NCI-H1105 (cell line): ENCODE data around the gene SPOCK3.
A peak's percentile ranks its signal among the peaks of the same experiment; 100 is the strongest.
"Not testable (repeated sequence)": the region's sequence is repeated elsewhere in the genome, so short reads cannot be mapped to it uniquely, and the experiment has no call there.

Experiments
- DNase-seq: peaks from one replicate; lab custom pipeline; 2025; lab: John Stamatoyannopoulos, UW

SPOCK3 gene

DNA sequence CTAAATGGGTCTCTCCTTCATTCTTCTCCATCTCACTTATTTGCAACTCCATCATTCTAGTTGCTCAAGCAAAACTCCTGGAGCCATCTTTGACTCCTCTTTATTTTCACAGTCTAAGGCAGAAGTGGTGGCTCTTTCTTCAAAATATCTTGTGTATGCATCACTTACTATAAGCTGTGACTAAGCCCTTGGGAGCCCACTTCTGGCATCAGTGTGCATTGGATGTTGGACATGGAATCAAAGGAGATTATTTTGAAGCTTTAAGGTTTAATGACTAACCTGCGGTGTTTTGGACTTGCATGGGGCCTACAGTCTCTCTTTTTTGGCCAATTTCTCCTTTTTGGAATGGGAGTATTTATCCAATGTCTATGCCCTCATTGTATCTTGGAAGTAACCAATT lies 276.8 kb downstream of the SPOCK3 start:
- DNase-seq = no peak

DNA sequence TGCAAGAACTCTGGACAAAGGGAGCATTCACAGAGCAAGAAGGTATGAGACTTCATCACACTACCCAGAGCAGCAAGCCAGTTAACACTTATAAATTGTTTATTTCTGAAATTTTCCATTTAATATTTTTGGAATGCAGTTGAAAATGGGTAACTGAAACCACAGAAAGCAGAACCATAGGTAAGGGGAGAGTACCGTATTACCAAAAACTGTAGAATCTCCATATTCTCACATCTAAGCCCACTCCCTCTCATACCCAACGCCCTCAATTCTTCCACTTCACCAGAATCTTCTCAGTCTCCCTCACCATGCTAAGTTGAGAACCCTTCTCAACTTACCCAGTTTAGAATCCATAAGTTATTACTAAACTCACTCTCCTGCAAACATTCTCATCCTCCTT lies 277.8 kb downstream of the SPOCK3 start:
- no peak for DNase-seq

DNA sequence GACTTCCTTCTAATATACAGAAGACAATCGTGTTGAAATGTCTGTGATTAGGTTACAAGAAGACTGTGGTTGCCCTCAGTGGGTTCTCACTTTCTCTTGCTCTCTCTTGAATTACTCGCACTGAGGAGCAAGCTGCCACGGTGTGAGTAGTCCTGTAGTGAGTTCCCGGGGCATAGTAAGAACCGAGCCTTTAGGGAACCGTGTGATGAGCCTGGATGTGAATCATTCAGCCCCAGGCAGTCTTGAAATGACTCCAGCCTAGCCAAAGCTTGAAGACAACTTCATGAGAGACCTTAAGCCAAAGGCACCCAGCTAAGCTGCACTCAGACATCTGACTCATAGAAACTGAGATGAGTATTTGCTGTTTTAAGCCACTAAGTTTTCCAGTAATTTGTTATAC lies 292.7 kb downstream of the SPOCK3 start:
- no peak for DNase-seq

DNA sequence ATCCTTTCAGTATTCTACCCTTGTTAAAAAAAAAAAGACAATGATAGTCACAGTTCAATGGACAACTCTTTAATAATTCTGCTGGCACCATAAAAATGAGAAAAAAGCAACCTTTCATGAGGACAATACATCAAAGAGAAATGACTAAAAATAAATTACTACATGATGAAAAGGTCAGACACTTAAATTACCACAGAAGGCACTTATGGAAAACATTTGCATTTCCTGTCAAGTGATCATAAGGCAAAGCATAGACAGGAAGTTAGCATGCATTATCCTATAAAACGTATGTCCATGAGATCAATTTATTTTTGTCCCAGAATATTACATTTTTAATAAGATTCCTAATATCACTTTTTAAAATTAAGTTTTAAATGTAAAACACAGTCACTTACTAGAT lies 303.8 kb downstream of the SPOCK3 start:
- no peak for DNase-seq

DNA sequence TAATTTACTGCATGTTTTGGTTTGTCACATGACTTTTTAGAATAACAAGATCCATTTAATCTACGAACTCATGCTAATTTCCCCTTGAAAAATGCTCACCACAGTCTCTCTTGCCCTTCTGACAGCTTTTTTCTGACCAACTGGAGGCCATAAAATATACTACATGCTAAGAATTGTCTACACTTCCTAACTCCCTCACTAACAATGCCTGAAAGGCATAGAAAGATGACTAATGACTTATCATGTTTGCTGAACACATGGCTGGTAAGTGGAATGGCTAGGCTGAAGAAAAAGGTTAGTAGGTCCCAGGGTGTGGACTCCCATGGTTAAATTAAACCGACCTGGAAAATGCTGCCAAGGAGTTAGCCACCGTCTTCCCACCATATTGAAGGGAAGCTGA lies 309.9 kb downstream of the SPOCK3 start:
- DNase-seq = no peak

DNA sequence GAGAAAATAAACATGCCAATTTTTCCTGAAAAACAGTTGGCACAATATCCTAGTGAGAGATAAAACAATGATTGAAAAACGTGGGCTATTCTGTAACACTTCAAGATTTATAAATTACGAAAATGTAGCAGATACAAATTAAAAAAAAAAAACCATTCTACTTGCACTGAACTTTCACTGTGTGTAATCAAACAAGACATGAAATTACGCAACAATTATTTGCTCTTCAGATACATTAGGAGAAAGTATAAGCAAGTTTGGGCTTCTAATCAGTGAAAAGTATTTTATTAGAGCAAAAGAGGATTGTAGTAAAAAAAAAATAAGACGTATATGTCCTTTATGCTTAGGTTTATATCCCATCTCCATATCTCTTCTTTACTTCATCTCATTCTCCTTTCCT lies 320.4 kb downstream of the SPOCK3 start:
- DNase-seq = no peak

DNA sequence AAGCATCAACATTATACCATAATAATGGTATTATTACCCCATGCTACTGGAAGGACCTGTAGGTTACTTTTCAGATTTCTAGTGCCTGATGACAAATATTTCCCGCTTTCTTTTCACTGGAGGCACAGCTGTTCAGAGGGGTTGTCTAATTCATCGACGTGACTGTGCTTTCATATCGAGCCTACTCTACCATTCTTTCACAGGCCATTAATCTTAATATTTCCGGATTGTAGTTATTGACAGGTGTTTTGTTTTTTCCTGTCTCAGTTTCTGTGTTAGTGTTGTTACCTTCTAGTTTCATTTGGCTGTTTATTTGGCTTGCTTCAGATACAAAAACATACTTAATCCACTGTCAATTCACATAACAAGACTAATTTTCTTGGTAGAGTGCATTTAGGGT lies 330.9 kb downstream of the SPOCK3 start:
- peak; percentile 2 for DNase-seq

DNA sequence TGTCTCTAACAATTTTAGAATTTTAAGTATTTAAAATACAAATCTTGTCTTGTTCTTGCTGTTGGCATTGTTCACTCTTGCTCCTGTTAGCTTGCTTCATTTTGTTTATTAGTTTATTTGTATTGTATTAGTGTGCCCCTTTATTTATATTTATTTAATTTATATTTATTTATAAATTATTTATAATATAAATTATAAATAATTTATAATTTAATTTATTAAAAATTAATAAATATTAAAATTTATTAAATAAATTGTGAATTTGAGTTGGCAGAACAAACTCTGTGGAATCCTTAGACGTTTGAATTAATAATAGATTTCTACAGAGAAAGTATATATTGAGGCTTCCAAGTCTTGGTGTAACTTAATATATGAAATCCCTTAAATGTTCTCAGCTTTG lies 331.4 kb downstream of the SPOCK3 start:
- no peak for DNase-seq

DNA sequence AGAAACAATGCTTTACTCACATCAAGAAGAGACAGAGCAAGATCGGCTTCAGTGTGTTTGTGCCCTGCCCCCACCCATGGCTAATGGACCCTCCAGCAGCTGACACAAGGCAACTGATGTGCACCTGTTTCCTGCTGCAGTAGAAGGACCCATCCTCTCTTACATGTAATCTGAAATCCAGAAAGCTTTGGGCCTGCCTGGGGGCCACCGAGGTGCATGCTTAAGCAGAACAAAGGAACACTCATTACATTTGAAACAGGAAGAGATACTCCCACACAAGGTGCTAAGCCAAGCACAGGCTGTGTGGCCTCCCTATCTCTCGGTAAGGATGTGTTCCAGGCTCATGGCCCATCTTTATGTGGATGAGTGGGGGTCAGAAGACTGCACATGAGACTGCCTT lies 338.0 kb downstream of the SPOCK3 start:
- DNase-seq = no peak

DNA sequence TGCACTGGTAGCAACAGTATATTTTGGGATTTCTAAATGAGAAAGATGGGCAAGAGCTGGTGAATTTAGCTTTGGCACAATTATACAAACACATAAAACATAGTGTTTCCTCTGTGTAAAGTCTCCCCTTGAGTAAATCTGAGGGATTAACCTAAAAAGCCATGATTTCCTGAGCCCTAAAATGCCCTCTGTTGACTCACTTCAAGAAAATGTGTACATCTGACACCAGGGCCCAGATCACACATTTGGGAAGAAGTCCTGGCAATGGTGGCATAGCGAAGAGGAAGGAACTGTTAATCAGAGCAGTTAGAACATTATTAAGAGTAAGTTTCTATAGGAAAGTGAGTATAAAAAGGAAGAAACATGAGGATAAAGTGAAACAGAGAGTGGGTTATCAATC lies 338.5 kb downstream of the SPOCK3 start:
- DNase-seq = no peak

DNA sequence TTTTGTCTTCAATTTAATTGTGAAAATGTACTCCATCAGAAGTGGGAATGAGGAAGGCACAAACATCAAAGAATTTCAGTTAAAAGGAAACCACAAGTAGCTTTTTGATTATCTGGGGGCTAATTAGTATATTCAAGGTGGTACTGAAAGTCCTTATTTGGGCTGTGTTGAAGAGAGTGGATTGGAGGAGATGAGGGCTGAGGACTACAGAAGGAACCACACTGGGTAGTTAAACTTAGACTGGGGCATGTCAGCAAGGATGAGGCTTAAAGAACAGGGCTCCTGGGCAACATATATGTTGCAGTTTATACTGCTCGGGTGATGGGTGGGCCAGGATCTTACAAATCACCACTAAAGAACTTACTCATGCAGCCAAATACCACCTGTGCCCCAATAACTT lies 346.8 kb downstream of the SPOCK3 start:
- no peak for DNase-seq

DNA sequence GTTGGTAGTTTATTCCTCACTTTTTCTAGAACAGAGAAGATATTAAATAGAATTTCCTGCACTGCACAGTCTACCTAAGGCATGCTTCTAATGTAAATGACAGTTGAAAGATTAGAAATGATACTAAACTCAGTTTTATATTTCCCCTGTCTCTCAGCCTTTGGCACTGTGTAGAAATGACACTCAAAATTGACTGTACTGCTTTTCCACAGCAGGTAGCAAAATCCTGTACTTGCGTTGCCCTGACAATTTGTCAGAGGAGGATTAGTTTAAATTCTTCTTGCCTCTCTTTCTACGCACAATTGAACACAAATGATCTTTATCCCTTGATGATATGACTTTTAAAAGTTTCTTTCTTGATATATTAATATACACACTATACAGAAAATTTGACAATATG lies 347.6 kb downstream of the SPOCK3 start:
- DNase-seq = no peak

DNA sequence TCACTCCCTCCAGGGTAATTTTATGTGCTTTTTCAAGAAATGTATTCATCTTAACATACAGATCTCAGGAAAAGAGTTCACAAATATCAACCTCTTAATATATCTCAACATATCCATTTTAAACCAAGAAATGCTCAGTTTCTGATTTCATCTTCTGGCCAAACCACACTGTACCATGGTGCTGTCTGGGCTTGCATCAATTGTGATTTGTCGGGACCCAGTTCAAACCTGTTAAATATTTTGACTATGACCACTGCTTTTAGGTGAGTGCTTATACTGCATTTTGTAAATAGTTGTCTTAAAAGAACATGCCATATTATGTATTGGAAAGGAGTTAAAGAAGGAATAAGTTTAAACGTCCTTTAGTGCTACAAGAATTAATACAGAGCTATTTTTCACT lies 352.1 kb downstream of the SPOCK3 start:
- DNase-seq = no peak

DNA sequence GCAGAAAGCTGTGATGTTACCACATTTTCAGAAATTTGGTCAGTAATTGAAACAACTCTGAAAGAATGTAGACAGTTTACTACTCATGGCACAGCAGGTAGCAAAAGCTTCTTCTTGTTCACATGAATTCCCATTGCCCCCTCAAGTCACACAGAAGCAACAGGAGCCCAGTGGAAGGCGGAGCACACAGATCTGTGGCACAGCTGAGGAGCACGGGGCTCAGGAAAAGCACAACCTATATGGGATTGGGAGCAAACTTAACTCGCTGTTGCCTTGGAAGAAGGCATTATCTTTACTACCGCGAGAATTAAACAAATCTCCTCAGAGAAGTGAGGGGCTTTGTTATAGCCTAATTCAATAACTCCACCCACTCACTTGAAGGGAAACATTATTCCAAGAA lies 358.5 kb downstream of the SPOCK3 start:
- DNase-seq = no peak

DNA sequence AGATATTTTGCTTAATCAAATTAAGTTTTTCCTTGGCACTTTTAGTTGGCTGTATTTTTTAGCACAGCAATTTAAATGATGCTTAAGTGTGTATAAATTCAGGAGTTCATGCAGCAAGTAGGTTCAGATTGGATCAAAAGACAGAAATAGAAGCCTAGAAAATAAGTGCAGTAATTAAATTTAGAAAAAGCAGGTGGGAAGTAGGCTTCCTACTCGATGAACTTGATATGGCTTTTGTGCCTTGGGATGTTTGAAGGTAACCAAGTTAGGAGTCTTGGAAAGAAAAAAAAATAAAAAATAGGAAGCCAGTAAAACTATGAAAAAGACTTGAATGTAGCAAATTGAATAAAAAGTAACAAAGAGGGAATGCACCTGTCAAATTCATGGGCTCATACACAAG lies 372.3 kb downstream of the SPOCK3 start:
- no peak for DNase-seq

DNA sequence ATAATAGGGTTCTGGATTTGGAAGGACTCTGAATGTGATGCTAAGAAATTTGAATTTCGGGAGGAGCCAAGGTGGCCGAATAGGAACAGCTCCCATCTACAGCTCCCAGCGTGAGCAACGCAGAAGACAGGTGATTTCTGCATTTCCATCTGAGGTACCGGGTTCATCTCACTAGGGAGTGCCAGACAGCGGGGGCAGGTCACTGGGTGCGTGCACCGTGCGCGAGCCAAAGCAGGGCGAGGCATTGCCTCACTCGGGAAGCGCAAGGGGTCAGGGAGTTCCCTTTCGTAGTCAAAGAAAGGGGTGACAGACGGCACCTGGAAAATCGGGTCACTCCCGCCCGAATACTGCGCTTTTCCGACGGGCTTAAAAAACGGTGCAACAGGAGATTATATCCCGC lies 383.9 kb downstream of the SPOCK3 start:
- DNase-seq = not testable (repeated sequence)

DNA sequence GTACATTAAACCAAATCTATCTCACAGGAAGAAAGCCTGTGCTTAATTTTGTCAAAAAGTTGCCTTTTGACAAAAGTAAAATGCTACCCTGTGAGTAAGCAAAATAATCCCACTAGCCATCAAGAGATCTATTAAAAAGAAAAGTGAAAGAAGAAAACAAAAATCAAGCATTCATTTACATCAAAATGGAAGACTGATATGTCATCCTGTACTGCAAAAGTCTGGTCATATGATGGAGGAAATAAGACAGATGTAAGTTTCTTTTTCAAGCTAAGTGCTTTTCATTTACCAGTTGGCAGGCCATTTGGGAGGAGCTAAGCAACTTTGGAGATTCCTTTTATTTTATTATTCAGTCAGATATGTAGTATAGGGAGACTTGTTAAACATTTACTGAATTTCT lies 387.4 kb downstream of the SPOCK3 start:
- DNase-seq = no peak

DNA sequence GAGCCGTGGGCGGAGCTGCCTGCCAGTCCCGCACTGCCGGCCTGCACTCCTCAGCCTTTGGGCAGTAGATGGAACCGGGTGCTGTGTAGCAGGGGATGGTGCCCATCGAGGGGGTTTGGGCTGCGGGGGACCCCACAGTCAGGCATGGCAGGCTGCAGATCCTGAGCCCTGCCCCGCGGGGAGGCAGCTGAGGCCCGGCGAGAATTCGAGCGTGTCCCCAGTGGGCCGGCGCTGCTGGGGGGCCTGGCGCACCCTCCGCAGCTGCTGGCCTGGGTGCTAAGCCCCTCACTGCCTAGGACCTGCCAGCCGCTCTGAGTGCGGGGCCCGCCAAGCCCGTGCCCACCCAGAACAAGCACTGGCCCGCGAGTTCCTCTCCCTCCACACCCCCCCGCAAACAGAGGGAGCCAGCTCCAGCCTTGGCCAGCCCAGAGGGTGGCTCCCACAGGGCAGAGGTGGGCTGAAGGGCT lies 391.5 kb downstream of the SPOCK3 start:
- DNase-seq = no peak

DNA sequence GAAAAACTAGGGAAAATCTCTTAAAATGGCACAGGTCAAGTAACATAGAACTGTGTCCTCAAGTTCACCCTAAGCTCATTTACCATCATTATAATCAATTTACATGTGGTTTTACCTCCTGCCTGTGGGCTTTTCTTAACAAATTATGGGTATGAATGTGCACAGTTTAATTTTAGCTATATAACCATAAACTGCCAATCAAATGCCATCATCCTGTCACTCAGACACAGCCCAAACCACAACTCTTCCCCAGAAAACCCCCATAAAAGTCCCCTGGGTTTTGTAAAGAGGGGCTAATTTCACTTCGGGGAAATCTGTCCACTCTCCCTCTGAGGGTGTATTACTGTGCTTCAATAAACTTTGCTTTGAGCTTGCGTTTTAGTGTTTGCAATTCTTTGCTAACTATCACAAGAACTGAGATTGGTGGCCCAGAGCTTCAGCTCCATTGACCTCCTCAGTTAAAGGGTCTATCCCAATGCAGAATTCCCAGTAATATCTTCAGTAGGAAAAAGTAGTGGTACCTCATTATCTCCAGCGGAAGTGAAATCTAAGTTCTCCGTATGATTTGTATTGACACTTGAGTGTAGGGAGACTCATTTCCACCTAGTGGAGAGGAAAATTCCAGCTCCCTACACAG lies 394.6 kb downstream of the SPOCK3 start:
- no peak for DNase-seq

DNA sequence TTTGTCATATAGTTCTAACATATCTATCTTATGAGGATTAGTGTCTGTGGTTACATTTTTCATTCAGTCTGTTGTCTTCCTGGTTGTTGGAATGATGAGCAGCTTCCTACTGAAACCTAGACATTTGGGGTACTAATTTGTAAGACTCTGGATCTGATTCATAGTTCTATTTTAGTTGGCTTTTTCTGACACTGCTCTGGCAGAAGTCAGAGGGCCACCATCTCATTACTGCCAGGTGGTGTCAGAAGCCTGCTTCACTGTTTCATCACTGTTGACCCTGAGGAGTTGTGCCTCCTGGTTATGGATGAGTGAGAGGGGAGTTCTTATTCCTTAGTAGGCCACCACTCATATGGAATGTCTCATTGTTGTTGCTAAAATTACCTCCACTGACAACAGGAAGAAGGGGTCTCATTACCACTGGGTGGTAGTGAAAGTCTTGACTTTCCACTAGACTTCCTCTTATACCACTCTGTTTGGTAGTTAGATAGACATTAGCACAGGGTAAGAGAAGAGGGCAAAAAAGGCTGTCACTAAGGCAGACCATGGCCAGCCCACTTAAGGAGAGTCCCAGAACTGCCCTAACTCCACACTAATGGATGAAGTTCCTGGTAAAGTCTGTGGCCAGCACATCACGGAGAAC lies 395.2 kb downstream of the SPOCK3 start:
- DNase-seq = no peak

DNA sequence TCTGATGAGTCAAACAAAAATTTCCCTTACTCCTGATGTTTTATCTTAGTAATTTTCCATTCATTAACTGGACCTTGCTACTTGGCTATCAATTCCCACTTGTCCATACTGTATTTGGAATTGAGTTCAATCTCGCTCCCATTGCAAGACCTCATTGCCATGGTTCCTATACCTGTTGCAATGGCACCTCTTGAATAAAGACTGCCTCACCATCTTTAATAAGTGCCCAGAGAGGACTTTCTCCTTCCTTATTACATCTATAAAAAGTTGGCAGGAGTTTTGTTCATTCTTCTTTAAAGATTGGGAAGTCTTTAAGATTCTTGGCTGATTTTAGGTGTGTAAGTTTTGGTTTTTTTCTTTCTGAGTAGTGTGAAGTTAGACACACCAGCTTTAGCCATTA lies 397.4 kb downstream of the SPOCK3 start:
- DNase-seq = no peak

DNA sequence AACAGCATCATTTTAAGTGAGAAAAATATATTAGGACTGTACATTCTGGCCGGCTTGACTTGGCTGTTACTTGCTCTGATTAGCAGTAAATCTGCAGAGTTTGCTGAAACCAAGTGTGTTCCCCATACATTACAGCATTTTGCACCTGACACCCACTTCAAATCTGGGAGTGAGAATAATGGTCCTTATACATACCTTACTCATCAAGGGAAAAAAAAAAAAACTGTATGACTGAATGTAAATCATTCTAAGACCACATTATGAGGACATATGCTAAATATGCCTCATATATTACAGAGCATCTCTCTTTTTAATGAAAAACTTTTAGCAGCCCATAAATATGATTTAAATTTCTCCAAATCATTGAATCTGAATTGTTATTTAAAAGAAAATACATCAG lies 406.7 kb downstream of the SPOCK3 start:
- no peak for DNase-seq

DNA sequence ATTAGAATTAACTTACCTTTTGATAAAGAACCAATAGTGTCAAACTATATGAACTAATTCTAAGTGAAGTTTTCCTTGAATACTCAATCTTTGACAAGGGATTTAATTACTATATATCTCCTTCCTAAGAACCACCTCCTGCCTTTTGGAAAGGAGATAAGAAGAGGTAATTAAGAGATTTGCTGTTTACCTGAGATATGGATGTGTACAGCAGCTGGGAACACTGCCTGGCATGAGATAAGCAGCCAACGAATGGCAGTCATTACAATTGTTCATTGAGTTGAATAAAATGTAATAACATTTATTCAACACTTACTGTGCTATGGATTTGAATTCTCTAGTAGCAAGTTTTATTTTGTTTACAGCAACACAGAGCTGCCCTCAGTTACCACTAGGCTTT lies 407.1 kb downstream of the SPOCK3 start:
- DNase-seq = no peak

DNA sequence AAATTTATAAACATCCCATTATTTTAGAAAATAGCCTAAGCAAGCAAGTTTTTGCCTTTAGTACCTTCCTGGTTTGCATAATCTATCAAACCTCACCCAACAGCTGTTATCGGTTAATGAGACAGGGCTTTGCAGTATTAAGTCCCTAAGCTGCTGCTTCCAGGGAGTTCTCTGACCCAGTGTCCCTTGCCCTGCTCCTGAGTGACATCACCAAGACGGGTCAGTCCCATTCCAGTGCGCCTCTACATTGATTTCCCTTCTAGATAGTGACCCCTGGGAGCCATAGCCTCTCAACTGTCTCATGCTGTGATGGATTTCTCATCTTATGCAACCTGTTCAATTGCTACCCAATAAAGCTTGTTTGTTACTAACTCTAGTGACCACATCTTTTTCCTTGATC lies 410.4 kb downstream of the SPOCK3 start:
- no peak for DNase-seq
